Measurements from ENCODE around the gene ZDHHC14.

DNA sequence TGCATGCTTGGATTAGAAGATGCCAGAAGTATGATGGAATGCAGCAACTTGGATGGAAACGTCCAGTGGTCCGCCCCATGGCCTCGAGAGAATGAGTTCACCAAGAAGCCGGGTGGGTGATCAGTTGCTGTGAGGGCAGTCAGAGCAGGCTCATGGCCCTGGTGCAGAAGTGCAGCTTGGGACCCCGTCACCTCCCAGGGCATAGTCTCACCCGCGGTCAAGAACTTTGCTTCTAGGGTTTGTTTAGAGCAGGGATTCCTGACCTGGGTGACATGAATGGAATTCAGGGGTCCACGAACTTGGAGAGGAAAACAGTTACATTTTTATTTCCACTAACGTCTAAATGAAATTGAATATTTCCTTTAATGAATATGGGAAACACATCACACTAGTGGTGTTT, 225.5 kb downstream of the ZDHHC14 start:
- TF ChIP-seq, protein P1, sequence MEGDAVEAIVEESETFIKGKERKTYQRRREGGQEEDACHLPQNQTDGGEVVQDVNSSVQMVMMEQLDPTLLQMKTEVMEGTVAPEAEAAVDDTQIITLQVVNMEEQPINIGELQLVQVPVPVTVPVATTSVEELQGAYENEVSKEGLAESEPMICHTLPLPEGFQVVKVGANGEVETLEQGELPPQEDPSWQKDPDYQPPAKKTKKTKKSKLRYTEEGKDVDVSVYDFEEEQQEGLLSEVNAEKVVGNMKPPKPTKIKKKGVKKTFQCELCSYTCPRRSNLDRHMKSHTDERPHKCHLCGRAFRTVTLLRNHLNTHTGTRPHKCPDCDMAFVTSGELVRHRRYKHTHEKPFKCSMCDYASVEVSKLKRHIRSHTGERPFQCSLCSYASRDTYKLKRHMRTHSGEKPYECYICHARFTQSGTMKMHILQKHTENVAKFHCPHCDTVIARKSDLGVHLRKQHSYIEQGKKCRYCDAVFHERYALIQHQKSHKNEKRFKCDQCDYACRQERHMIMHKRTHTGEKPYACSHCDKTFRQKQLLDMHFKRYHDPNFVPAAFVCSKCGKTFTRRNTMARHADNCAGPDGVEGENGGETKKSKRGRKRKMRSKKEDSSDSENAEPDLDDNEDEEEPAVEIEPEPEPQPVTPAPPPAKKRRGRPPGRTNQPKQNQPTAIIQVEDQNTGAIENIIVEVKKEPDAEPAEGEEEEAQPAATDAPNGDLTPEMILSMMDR (IDR thresholded peaks at IDR 0.05), result no peak
- TF ChIP-seq POLR2AphosphoS5 (IDR thresholded peaks at IDR 0.05) (no peak), POLR2A (IDR thresholded peaks at IDR 0.05; ENCODE audit: low read depth) (no peak)
